Mononuclear cell (primary cell): ENCODE results near the gene ECD. TPM values are rescaled to one million over a fixed set of nuclear protein-coding genes. Genes with fewer than 3 reads are reported as not detected.
"Not testable (repeated sequence)": the region's sequence is repeated elsewhere in the genome, so short reads cannot be mapped to it uniquely, and the experiment has no call there.

Source experiments
- H3K27me3 ChIP-seq: 2 replicates; pipeline ENCODE4 v1.6.0; 2011; ENCODE audit warnings: low read length, control low read depth; ENCODE audit not compliant: insufficient read depth
- H3K4me1 ChIP-seq: 2 replicates; pipeline ENCODE4 v1.5.1; 2011; ENCODE audit warnings: mild to moderate bottlenecking, low read length, control low read depth; ENCODE audit not compliant: insufficient read depth
- H3K4me3 ChIP-seq: 2 replicates; pipeline ENCODE4 v1.5.1; 2011; ENCODE audit warnings: mild to moderate bottlenecking, low read length, moderate library complexity
- H3K9me3 ChIP-seq: 2 replicates; pipeline ENCODE4 v1.5.1; 2011; ENCODE audit warnings: low read depth, mild to moderate bottlenecking, control low read depth, low read length
- total RNA-seq: library from RNA; depleted of rRNA; stranded (reverse); fragments of >200 nt; gene quantifications from one replicate; pipeline ENCODE4 v1.2.3, GENCODE V29; 2012

The ECD gene
- total RNA-seq, 1 donor: 67.7 TPM

- Histone ChIP-seq H3K9me3 (no peaks in the 10 kb centered on the region), H3K4me3 (no peak overlapping the region)
Measured at GRCh38 chr10:73172867-73173266, 5.1 kb upstream of the ECD start.

DNA sequence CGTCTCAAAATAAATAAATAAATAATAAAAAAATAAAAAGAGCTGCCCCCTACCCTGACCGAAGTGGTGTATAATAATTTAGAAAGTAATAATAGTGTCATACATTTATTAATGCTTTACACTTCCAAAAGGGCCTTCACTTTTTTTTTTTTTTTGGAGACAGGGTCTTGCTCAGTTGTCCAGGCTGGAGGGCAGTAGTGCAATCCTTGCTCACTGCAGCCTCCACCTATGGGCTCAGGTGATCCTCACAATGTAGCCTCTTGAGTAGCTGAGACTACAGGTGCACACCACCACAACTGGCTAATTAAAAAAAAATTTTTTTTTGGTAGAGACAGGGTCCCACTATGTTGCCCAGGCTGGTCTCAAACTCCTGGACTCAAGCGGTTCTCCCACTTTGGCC is 1.5 kb upstream of the ECD start:
- H3K9me3 ChIP-seq: no peaks in the 10 kb centered on the region
- no peak overlapping the region for H3K4me3 ChIP-seq
- H3K4me1 ChIP-seq: peaks cover 22% of the 10 kb centered on the region
- H3K27me3 ChIP-seq: no peaks in the 10 kb centered on the region

More at GRCh38 chr10:73172867-73173266, 5.1 kb upstream of the ECD start:
- Histone ChIP-seq H3K4me1 (peaks cover 12% of the 10 kb centered on the region), H3K27me3 (no peaks in the 10 kb centered on the region)

DNA sequence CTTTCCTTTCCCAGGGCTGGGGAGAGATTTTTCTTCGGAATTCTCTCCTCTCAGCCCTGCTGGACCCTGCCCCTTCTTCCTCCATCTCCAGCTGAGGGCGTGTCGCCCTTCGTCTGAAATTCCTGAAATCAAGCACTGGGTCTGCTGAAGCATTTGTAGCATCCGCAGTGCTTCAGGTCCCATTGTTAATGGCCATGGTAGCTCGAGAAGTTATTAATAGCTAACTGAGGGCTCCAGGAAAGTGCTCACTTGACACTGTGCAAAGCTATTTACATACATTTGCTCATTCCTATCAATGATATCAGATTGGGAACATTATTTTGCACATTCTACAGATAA is 626 bp upstream of the ECD start:
- H3K27me3 ChIP-seq: no peaks in the 10 kb centered on the region
- no peaks in the 10 kb centered on the region for H3K9me3 ChIP-seq
- H3K4me3 ChIP-seq: peak overlapping the region; percentile 71
- peaks cover 22% of the 10 kb centered on the region for H3K4me1 ChIP-seq

GRCh38 chr10:73167458-73167782 is 388 bp downstream of the ECD start:
- no peaks in the 10 kb centered on the region for H3K27me3 ChIP-seq
- peak overlapping the region; percentile 71 for H3K4me3 ChIP-seq
- H3K4me1 ChIP-seq: peaks cover 27% of the 10 kb centered on the region

DNA sequence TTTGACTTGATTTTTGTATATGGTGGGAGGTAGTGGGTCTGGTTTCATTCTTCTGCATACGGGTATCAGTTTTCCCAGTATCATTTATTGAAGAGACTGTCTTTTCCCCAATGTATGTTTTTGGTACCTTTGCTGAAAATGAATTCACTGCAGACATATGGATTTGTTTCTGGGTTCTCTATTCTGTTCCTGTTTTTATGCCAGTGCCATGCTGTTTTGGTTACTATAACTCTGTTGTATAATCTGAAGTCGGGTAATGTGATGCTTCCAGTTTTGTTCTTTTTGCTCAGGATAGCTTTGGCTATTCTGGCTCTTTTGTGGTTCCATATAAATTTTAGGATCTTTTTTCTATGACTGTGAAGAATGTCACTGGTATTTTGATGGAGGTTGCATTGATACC is 836 bp downstream of the ECD start:
- no peaks in the 10 kb centered on the region for H3K27me3 ChIP-seq
- H3K4me1 ChIP-seq: peaks cover 27% of the 10 kb centered on the region
- H3K4me3 ChIP-seq: peak overlapping the region; percentile 71
- no peaks in the 10 kb centered on the region for H3K9me3 ChIP-seq

More at GRCh38 chr10:73167458-73167782, 388 bp downstream of the ECD start:
- H3K9me3 ChIP-seq: no peaks in the 10 kb centered on the region

- Histone ChIP-seq H3K4me3 (no peak overlapping the region), H3K27me3 (no peaks in the 10 kb centered on the region), H3K4me1 (peaks cover 15% of the 10 kb centered on the region), H3K9me3 (no peaks in the 10 kb centered on the region)
Measured at GRCh38 chr10:73163096-73163495, 4.7 kb downstream of the ECD start.

DNA sequence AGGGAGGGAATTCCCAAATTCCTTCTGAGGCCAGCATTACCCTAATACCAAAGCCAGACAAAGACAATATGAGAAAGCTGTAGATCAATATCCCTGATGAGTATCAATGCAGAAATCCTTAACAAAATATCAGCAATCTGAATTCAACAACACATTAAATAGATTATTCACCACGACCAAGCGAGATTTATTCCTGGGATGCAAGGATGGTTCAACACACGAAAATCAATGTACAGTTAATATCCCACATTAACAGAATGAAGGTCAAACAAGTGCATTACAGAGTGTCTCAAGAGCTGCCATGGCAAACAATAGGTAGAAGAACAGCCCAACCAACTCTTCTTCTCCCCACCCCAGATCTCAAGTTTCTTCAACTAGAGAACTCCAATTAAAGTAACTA is 6.1 kb downstream of the ECD start:
- Histone ChIP-seq H3K27me3 (no peaks in the 10 kb centered on the region), H3K9me3 (no peaks in the 10 kb centered on the region), H3K4me3 (no peak overlapping the region), H3K4me1 (peaks cover 6% of the 10 kb centered on the region)

GRCh38 chr10:73161079-73161478 is 6.7 kb downstream of the ECD start:
- Histone ChIP-seq H3K9me3 (no peaks in the 10 kb centered on the region), H3K4me1 (peaks cover 5% of the 10 kb centered on the region), H3K27me3 (no peaks in the 10 kb centered on the region), H3K4me3 (no peak overlapping the region)

DNA sequence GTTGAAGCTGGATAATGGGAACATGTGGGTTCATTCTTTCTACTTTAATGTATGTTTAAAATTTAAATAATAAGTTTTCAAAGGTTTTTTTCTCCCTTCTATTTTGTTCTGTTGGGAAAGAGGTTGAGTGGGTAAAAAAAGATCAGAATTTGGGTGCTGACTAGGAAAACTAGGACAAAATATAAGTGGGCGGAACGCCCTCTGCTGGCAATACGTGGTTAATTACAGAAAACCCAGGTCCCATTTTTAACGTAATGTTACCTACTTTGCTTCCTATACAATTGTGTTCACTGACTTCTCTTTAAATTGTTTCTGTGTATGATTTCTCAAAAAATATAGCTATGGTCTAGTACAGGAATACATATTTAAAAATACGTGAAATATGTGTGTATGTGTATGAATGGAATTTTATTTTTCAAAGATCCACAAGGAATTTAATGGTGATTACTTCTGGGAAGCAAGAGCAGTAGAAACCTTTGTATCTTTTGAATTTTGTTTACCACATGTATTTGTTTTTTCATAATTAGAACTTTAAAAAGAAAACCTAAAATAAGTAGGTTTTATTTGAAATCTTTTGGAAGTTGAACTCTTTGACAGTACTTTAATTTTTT is 8.7 kb downstream of the ECD start:
- peaks cover 5% of the 10 kb centered on the region for H3K4me1 ChIP-seq
- no peak overlapping the region for H3K4me3 ChIP-seq
- no peaks in the 10 kb centered on the region for H3K9me3 ChIP-seq
- no peaks in the 10 kb centered on the region for H3K27me3 ChIP-seq

- H3K9me3 ChIP-seq: no peaks in the 10 kb centered on the region
- no peak overlapping the region for H3K4me3 ChIP-seq
- H3K4me1 ChIP-seq: no peaks in the 10 kb centered on the region
- H3K27me3 ChIP-seq: no peaks in the 10 kb centered on the region
Measured at GRCh38 chr10:73156054-73156453, 11.8 kb downstream of the ECD start.

DNA sequence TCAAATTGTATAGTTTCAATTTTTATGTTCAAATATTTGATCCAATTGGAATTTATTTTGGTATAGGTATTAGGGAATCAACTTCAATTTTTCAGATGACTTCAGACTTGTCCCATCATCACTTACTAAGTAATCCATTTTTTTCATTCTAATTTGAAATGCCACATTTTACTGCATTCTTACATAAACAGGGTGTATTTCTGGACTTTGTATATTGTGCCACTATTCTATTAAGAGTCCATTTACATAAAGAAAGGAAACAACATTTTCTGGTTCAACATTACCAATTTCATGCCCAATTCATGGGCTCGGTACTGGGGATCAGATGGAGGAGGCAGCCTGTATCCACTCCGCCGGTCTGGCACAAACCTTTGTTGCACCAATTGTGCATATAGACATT is 15.8 kb downstream of the ECD start:
- Histone ChIP-seq H3K9me3 (no peaks in the 10 kb centered on the region), H3K4me3 (no peak overlapping the region), H3K4me1 (no peaks in the 10 kb centered on the region), H3K27me3 (no peaks in the 10 kb centered on the region)

DNA sequence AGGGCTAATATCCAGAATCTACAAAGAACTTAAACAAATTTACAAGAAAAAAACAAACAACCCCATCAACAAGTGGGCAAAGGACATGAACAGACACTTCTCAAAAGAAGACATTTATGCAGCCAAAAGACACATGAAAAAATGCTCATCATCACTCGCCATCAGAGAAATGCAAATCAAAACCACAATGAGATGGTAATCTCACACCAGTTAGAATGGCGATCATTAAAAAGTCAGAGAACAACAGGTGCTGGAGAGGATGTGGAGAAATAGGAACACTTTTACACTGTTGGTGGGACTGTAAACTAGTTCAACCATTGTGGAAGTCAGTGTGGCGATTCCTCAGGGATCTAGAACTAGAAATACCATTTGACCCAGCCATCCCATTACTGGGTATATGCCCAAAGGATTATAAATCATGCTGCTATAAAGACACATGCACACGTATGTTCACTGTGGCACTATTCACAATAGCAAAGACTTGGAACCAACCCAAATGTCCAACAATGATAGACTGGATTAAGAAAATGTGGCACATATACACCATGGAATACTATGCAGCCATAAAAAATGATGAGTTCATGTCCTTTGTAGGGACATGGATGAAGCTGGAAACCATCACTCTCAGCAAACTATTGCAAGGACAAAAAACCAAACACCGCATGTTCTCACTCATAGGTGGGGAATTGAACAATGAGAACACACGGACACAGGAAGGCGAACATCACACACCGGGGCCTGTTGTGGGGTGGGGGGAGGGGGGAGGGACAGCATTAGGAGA is 17.0 kb downstream of the ECD start:
- not testable (repeated sequence) for H3K4me3 ChIP-seq, H3K27me3 ChIP-seq, H3K9me3 ChIP-seq, H3K4me1 ChIP-seq

GRCh38 chr10:73141603-73142002 is 26.2 kb downstream of the ECD start:
- Histone ChIP-seq H3K9me3 (no peaks in the 10 kb centered on the region), H3K4me3 (no peak overlapping the region), H3K27me3 (no peaks in the 10 kb centered on the region), H3K4me1 (no peaks in the 10 kb centered on the region)

DNA sequence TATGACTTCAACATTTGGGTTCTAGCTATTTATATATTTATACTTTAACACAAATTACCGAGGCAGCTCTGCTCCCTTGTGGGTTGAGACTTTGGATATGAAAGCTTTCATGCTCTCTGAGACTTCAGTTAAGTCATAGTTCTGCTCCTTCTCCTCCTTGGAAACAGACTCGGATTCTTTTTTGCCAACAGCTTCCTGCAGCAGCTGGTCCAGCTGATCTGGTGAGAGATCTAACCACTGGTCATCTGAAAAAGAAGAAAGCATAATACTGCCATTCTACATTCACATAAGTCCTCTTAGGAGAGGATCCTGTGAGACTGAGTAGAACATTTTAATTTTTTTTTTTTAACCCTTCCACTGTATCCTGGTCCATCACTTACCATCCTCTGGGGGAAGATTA is 28.6 kb downstream of the ECD start:
- Histone ChIP-seq H3K4me1 (no peaks in the 10 kb centered on the region), H3K9me3 (no peaks in the 10 kb centered on the region), H3K4me3 (no peak overlapping the region), H3K27me3 (no peaks in the 10 kb centered on the region)

- no peaks in the 10 kb centered on the region for H3K27me3 ChIP-seq
- H3K9me3 ChIP-seq: no peaks in the 10 kb centered on the region
- no peaks in the 10 kb centered on the region for H3K4me1 ChIP-seq
- no peak overlapping the region for H3K4me3 ChIP-seq
Measured at GRCh38 chr10:73136627-73137026, 31.2 kb downstream of the ECD start.

DNA sequence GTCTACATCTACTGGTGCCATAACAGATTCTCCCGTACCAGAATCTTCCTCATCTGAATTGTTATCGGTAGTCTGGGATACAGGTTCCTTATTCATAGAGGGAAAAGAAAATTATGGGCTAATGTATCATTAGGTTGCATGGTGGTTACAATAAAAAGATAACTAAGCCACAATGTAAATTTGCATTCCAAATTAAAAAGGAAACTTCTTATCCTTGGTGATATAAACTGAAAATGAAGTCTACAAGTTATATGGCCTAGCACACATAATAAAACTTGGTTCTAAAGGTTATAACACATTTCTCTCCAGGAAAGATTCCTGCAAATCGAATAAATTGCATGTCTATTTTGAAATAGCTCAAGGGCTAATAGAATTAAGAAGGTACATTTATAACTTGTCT is 33.1 kb downstream of the ECD start:
- no peaks in the 10 kb centered on the region for H3K9me3 ChIP-seq
- H3K4me1 ChIP-seq: no peaks in the 10 kb centered on the region
- H3K27me3 ChIP-seq: no peaks in the 10 kb centered on the region
- no peak overlapping the region for H3K4me3 ChIP-seq
